Neural cell (in vitro differentiated cells): Measurements from ENCODE around the gene CLTCL1.

Source experiments
- CTCF ChIP-seq: fragments of 450-650 bp; IDR thresholded peaks from 2 replicates; pipeline ENCODE4 v1.5.1; 2014; ENCODE audit warnings: antibody characterized with exemption, mild to moderate bottlenecking, moderate library complexity; ENCODE audit not compliant: poor library complexity, severe bottlenecking
- POLR2AphosphoS5 ChIP-seq: IDR thresholded peaks from 2 replicates; pipeline ENCODE4 v1.6.1; 2012

- TF ChIP-seq CTCF = no peak
- TF ChIP-seq POLR2AphosphoS5 = no peak
Measured at GRCh38 chr22:19180234-19180633, 111.3 kb downstream of the CLTCL1 start.
